Liver (tissue), 9 donors: Measurements from ENCODE around the gene DIAPH2. TPM values are rescaled to one million over a fixed set of nuclear protein-coding genes. Genes with fewer than 3 reads are reported as not detected.

Source experiments
- DNase-seq: peaks from one replicate; pipeline ENCODE4 v3.0.0-alpha.2; 2017; ENCODE audit warnings: low spot score
- H3K27ac ChIP-seq, 2 donors: one replicate each; pipeline ENCODE4 v1.7.0; 2013; ENCODE audit warnings: inconsistent platforms in 2 of 2, low read length in 2 of 2, control low read depth in 1 of 2, low read depth in 1 of 2, mild to moderate bottlenecking in 1 of 2
- H3K27me3 ChIP-seq, 4 donors: one replicate each; pipeline versions ENCODE4 v1.6.1 to v1.7.0; 2013; ENCODE audit warnings: low read length in 3 of 4, inconsistent platforms in 1 of 4, mild to moderate bottlenecking in 1 of 4, moderate library complexity in 1 of 4; ENCODE audit not compliant: control insufficient read depth in 4 of 4, insufficient read depth in 4 of 4
- H3K36me3 ChIP-seq, 4 donors: one replicate each; pipeline versions ENCODE4 v1.6.1 to v1.7.0; 2013; ENCODE audit warnings: low read length in 3 of 4, mild to moderate bottlenecking in 3 of 4, low read depth in 1 of 4, moderate library complexity in 1 of 4; ENCODE audit not compliant: control insufficient read depth in 4 of 4, insufficient read depth in 3 of 4
- H3K4me1 ChIP-seq, 4 donors: one replicate each; pipeline versions ENCODE4 v1.6.1 to v1.7.0; 2013; ENCODE audit warnings: low read length in 3 of 4, mild to moderate bottlenecking in 3 of 4, moderate library complexity in 1 of 4; ENCODE audit not compliant: control insufficient read depth in 4 of 4, insufficient read depth in 4 of 4
- H3K4me3 ChIP-seq, 3 donors: one replicate each; pipeline versions ENCODE4 v1.6.1 to v1.7.0; 2013; ENCODE audit warnings: low read length in 3 of 3, control low read depth in 1 of 3, low read depth in 1 of 3, mild to moderate bottlenecking in 1 of 3
- H3K9ac ChIP-seq, 2 donors: one replicate each; pipeline ENCODE4 v1.7.0; 2013; ENCODE audit warnings: low read length in 2 of 2, mild to moderate bottlenecking in 2 of 2, moderate library complexity in 2 of 2, control low read depth in 1 of 2, low read depth in 1 of 2
- H3K9me3 ChIP-seq, 4 donors: one replicate each; pipeline versions ENCODE4 v1.6.1 to v1.7.0; 2013; ENCODE audit warnings: low read length in 3 of 4; ENCODE audit not compliant: control insufficient read depth in 4 of 4
- ATF3 ChIP-seq: IDR thresholded peaks from 2 replicates; pipeline ENCODE4 v1.6.1; 2016; ENCODE audit warnings: antibody characterized with exemption
- CTCF ChIP-seq: fragments of 150-350 bp; IDR thresholded peaks from 2 replicates; pipeline ENCODE4 v1.5.1; 2017; ENCODE audit warnings: improper control_type of control experiment, low read depth, low read length; ENCODE audit not compliant: missing input control
- EGR1 ChIP-seq, 2 donors: IDR thresholded peaks; 2 replicates each; pipeline ENCODE4 v1.6.1; 2016 to 2018; ENCODE audit warnings: antibody characterized with exemption in 2 of 2, low read depth in 2 of 2
- FOXA1 ChIP-seq: IDR thresholded peaks from 2 replicates; pipeline ENCODE4 v1.6.1; 2016; ENCODE audit warnings: antibody characterized with exemption
- FOXA2 ChIP-seq: IDR thresholded peaks from 2 replicates; pipeline ENCODE4 v1.6.1; 2016; ENCODE audit warnings: antibody characterized with exemption
- GABPA ChIP-seq, 2 donors: IDR thresholded peaks in 1 of 2; conservative IDR thresholded peaks in 1 of 2; 2 replicates each; pipeline ENCODE4 v1.6.1; 2016; ENCODE audit warnings: antibody characterized with exemption in 2 of 2, mild to moderate bottlenecking in 1 of 2, moderate library complexity in 1 of 2
- HNF4A ChIP-seq, 2 donors: conservative IDR thresholded peaks; 2 replicates each; pipeline ENCODE4 v1.6.1; 2016; ENCODE audit warnings: antibody characterized with exemption in 2 of 2, mild to moderate bottlenecking in 2 of 2
- HNF4G ChIP-seq: IDR thresholded peaks from 2 replicates; pipeline ENCODE4 v1.6.1; 2016; ENCODE audit warnings: antibody characterized with exemption
- JUND ChIP-seq, 2 donors: IDR thresholded peaks; 2 replicates each; pipeline ENCODE4 v1.6.1; 2016; ENCODE audit warnings: antibody characterized with exemption in 2 of 2
- MAX ChIP-seq: IDR thresholded peaks from 2 replicates; pipeline ENCODE4 v1.6.1; 2016; ENCODE audit warnings: antibody characterized with exemption
- NR2F2 ChIP-seq: IDR thresholded peaks from 2 replicates; pipeline ENCODE4 v1.6.1; 2016; ENCODE audit warnings: antibody characterized with exemption
- RAD21 ChIP-seq, 2 donors: IDR thresholded peaks; 2 replicates each; pipeline ENCODE4 v1.6.1; 2016; ENCODE audit warnings: antibody characterized with exemption in 2 of 2, mild to moderate bottlenecking in 2 of 2
- REST ChIP-seq: IDR thresholded peaks from 2 replicates; pipeline ENCODE4 v1.6.1; 2016; ENCODE audit warnings: antibody characterized with exemption, mild to moderate bottlenecking
- RXRA ChIP-seq, 2 donors: IDR thresholded peaks; 2 replicates each; pipeline ENCODE4 v1.6.1; 2017 to 2018; ENCODE audit warnings: antibody characterized with exemption in 2 of 2, mild to moderate bottlenecking in 1 of 2
- SP1 ChIP-seq: IDR thresholded peaks from 2 replicates; pipeline ENCODE4 v1.6.1; 2018; ENCODE audit warnings: antibody characterized with exemption, mild to moderate bottlenecking
- TAF1 ChIP-seq: conservative IDR thresholded peaks from 2 replicates; pipeline ENCODE4 v1.6.1; 2016; ENCODE audit warnings: antibody characterized with exemption, mild to moderate bottlenecking
- YY1 ChIP-seq: IDR thresholded peaks from 2 replicates; pipeline ENCODE4 v1.6.1; 2016; ENCODE audit warnings: antibody characterized with exemption, mild to moderate bottlenecking
- ZBTB33 ChIP-seq: IDR thresholded peaks from 2 replicates; pipeline ENCODE4 v1.6.1; 2016; ENCODE audit warnings: antibody characterized with exemption
- WGBS: extraction: QIAGEN DNeasy Blood & Tissue Kit; methylation state at CpG from one replicate; pipeline ENCODE4 v1.1.7; 2013; 5-methylcytosine and 5-hydroxymethylcytosine counted together
- polyA plus RNA-seq, 2 donors: library from polyadenylated mRNA; stranded (reverse) in 1 of 2; unstranded in 1 of 2; fragments of 200-250 nt in 1 of 2; fragments of >200 nt in 1 of 2; fragmentation: Nextera tagmentation in 1 of 2; extraction: Ambion mirVana in 1 of 2; gene quantifications; one replicate each; pipeline versions ENCODE4 v1.2.1 to v1.2.3, GENCODE V29; 2013 to 2015
- total RNA-seq, 2 donors: library from RNA; depleted of rRNA; stranded (reverse); fragments of >200 nt; gene quantifications; one replicate each; pipeline ENCODE4 v1.2.3, GENCODE V29; 2014
- donor health status: healthy.
- donor health status: healthy.
- donor health status: healthy.
- donor health status: healthy.
- donor health status: healthy.

DIAPH2 gene
- total and polyA plus RNA-seq, 4 donors = 2.7 to 16.6 (median 5.3) TPM

GRCh38 chrX:97498093-97498492 lies 813.5 kb downstream of the DIAPH2 start:
- Histone ChIP-seq H3K4me1 (no peaks in the 10 kb centered on the region), H3K36me3 (no peaks in the 10 kb centered on the region), H3K9me3 (no peaks in the 10 kb centered on the region), H3K9ac (no peak overlapping the region), H3K27me3 (no peaks in the 10 kb centered on the region), H3K4me3 (no peak overlapping the region), H3K27ac (no peak overlapping the region)
- 86% methylated on average over 2 of the region's 2 CpGs for WGBS
- no peak for TF ChIP-seq HNF4G
- TF ChIP-seq GABPA (IDR thresholded peaks at IDR 0.05 in 1 of 2, conservative IDR thresholded peaks at IDR 0.05 in 1 of 2) = no peak
- TF ChIP-seq FOXA2 = no peak
- TF ChIP-seq RXRA (IDR thresholded peaks at IDR 0.05) = no peak
- TF ChIP-seq ATF3 = no peak
- no peak for TF ChIP-seq FOXA1
- no peak for TF ChIP-seq TAF1
- no peak for TF ChIP-seq NR2F2
- TF ChIP-seq EGR1 (IDR thresholded peaks at IDR 0.05; ENCODE audit: low read depth in 2 of 2) = no peak
- no peak for DNase-seq

- H3K27ac ChIP-seq = no peak overlapping the region
- H3K36me3 ChIP-seq = no peaks in the 10 kb centered on the region
- H3K9me3 ChIP-seq = no peaks in the 10 kb centered on the region
- no peaks in the 10 kb centered on the region for H3K27me3 ChIP-seq
- DNase-seq = no peak
- TF ChIP-seq YY1 (no peak), JUND (IDR thresholded peaks at IDR 0.05) (no peak), EGR1 (IDR thresholded peaks at IDR 0.05; ENCODE audit: low read depth in 2 of 2) (no peak), REST (no peak), RAD21 (IDR thresholded peaks at IDR 0.05) (no peak), FOXA2 (no peak), SP1 (no peak), NR2F2 (no peak), RXRA (IDR thresholded peaks at IDR 0.05) (no peak), HNF4G (no peak), GABPA (IDR thresholded peaks at IDR 0.05 in 1 of 2, conservative IDR thresholded peaks at IDR 0.05 in 1 of 2) (no peak), ZBTB33 (no peak), FOXA1 (no peak), CTCF (no peak), ATF3 (no peak), HNF4A (conservative IDR thresholded peaks at IDR 0.05) (no peak), MAX (no peak), TAF1 (no peak)
- no peak overlapping the region for H3K4me3 ChIP-seq
- no peak overlapping the region for H3K9ac ChIP-seq
- no peaks in the 10 kb centered on the region for H3K4me1 ChIP-seq
These were observed 819.8 kb downstream of the DIAPH2 start for GRCh38 chrX:97504431-97504830.
